ENCODE results near the gene PIGA.

PIGA gene

GRCh38 chrX:15376956-15377355 lies 41.6 kb upstream of the PIGA start:
- Histone ChIP-seq H3K79me2 (ENCODE audit: insufficient read depth, low read length) (no peaks in the 10 kb centered on the region), H3K9me3 (ENCODE audit: insufficient read depth, low read length) (no peaks in the 10 kb centered on the region), H3K27ac (ENCODE audit: low read depth, low read length) (no peak overlapping the region), H3K36me3 (ENCODE audit: low read length) (no peaks in the 10 kb centered on the region), H2AFZ (ENCODE audit: low read depth, low read length, severe bottlenecking) (no peak overlapping the region), H3K27me3 (ENCODE audit: low read length) (no peaks in the 10 kb centered on the region), H3K4me2 (ENCODE audit: low read depth, low read length, poor library complexity, severe bottlenecking) (no peak overlapping the region), H3F3A (ENCODE audit: insufficient read depth) (no peaks in the 10 kb centered on the region), H4K20me1 (ENCODE audit: low read depth, low read length) (no peaks in the 10 kb centered on the region), H3K4me3 (ENCODE audit: insufficient read depth, low read length, poor library complexity, severe bottlenecking) (no peak overlapping the region), H3K9ac (ENCODE audit: low read length) (no peak overlapping the region), H3K9me2 (replicated peaks; ENCODE audit: insufficient read depth, low read length) (no peaks in the 10 kb centered on the region)
- TF ChIP-seq EZH2phosphoT487 (conservative IDR thresholded peaks at IDR 0.05; ENCODE audit: low read length) (no peak), CTCF (IDR thresholded peaks at IDR 0.05; ENCODE audit: insufficient read depth, low read length, poor library complexity, severe bottlenecking) (no peak)

GRCh38 chrX:15373976-15374375 lies 38.7 kb upstream of the PIGA start:
- no peak overlapping the region for H3K9ac ChIP-seq (ENCODE audit: low read length)
- H3K4me3 ChIP-seq (ENCODE audit: insufficient read depth, low read length, poor library complexity, severe bottlenecking): no peak overlapping the region
- no peaks in the 10 kb centered on the region for H3F3A ChIP-seq (ENCODE audit: insufficient read depth)
- no peaks in the 10 kb centered on the region for H3K79me2 ChIP-seq (ENCODE audit: insufficient read depth, low read length)
- TF ChIP-seq EZH2phosphoT487 (conservative IDR thresholded peaks at IDR 0.05; ENCODE audit: low read length) (no peak), CTCF (IDR thresholded peaks at IDR 0.05; ENCODE audit: insufficient read depth, low read length, poor library complexity, severe bottlenecking) (no peak)
- H3K27ac ChIP-seq (ENCODE audit: low read depth, low read length): no peak overlapping the region
- H2AFZ ChIP-seq (ENCODE audit: low read depth, low read length, severe bottlenecking): no peak overlapping the region
- no peaks in the 10 kb centered on the region for H3K36me3 ChIP-seq (ENCODE audit: low read length)
- H4K20me1 ChIP-seq (ENCODE audit: low read depth, low read length): no peaks in the 10 kb centered on the region
- no peak overlapping the region for H3K4me2 ChIP-seq (ENCODE audit: low read depth, low read length, poor library complexity, severe bottlenecking)
- H3K9me3 ChIP-seq (ENCODE audit: insufficient read depth, low read length): no peaks in the 10 kb centered on the region
- no peaks in the 10 kb centered on the region for H3K27me3 ChIP-seq (ENCODE audit: low read length)
- no peaks in the 10 kb centered on the region for H3K9me2 ChIP-seq (replicated peaks; ENCODE audit: insufficient read depth, low read length)

- no peaks in the 10 kb centered on the region for H3K36me3 ChIP-seq (ENCODE audit: low read length)
- H3K79me2 ChIP-seq (ENCODE audit: insufficient read depth, low read length): no peaks in the 10 kb centered on the region
- no peaks in the 10 kb centered on the region for H3F3A ChIP-seq (ENCODE audit: insufficient read depth)
- H3K9me2 ChIP-seq (replicated peaks; ENCODE audit: insufficient read depth, low read length): no peaks in the 10 kb centered on the region
- no peak overlapping the region for H3K4me2 ChIP-seq (ENCODE audit: low read depth, low read length, poor library complexity, severe bottlenecking)
- no peaks in the 10 kb centered on the region for H3K27me3 ChIP-seq (ENCODE audit: low read length)
- no peak overlapping the region for H3K9ac ChIP-seq (ENCODE audit: low read length)
- H3K4me3 ChIP-seq (ENCODE audit: insufficient read depth, low read length, poor library complexity, severe bottlenecking): no peak overlapping the region
- TF ChIP-seq CTCF (IDR thresholded peaks at IDR 0.05; ENCODE audit: insufficient read depth, low read length, poor library complexity, severe bottlenecking) (no peak), EZH2phosphoT487 (conservative IDR thresholded peaks at IDR 0.05; ENCODE audit: low read length) (no peak)
- H2AFZ ChIP-seq (ENCODE audit: low read depth, low read length, severe bottlenecking): no peak overlapping the region
- H4K20me1 ChIP-seq (ENCODE audit: low read depth, low read length): no peaks in the 10 kb centered on the region
- no peak overlapping the region for H3K27ac ChIP-seq (ENCODE audit: low read depth, low read length)
- no peaks in the 10 kb centered on the region for H3K9me3 ChIP-seq (ENCODE audit: insufficient read depth, low read length)
These were observed 31.4 kb upstream of the PIGA start for GRCh38 chrX:15366506-15367352.
